ENCODE measurements around the gene GRSF1.

DNA sequence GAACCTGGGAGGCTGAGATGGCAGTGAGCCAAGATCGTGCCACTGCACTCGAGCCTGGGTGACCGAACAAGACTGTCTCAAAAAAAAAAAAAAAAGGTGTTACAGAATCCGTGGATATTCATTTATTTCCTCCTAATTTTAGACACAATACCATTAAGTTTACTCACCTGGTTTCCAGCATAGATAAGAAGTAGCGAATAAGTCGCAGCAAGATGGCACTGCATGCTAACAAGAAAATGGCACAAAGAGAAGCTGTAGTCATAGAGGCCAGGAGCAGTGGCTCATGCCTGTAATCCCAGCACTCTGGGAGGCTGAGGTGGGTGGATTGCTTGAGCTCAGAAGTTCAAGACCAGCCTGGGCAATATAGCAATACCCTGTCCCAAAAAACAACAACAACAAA is 45.5 kb upstream of the GRSF1 start:
- TF ChIP-seq CTCF (conservative IDR thresholded peaks at IDR 0.05; ENCODE audit: low read length) (no peak), EZH2phosphoT487 (IDR thresholded peaks at IDR 0.05; ENCODE audit: borderline replicate concordance, low read depth, low read length) (no peak)
